ENCODE measurements around the gene KCNJ6.

- no peak for TF ChIP-seq CTCF (conservative IDR thresholded peaks at IDR 0.05; ENCODE audit: low read depth, low read length)
- no peak for TF ChIP-seq EZH2 (IDR thresholded peaks at IDR 0.05; ENCODE audit: borderline replicate concordance, low read depth, low read length, poor library complexity, severe bottlenecking)
These were observed 244.9 kb downstream of the KCNJ6 start for GRCh38 chr21:37671381-37671780.

Measured in A673 (cell line).